Panc1 (cell line): ENCODE measurements around the gene RAP1GAP2. TPM values are rescaled to one million over a fixed set of nuclear protein-coding genes. Genes with fewer than 3 reads are reported as not detected.

Source experiments
- ATAC-seq: fragments of 200-7000 bp; cut with Tn5 transposase; 2 replicates; pipeline ENCODE4 v1.9.1; 2020; ENCODE audit warnings: mild to moderate bottlenecking, moderate library complexity
- BruUV-seq: library from RNA; stranded (reverse); fragments of 400-500 nt; replicated peaks from 2 replicates; lab custom pipeline; 2021; lab: Mats Ljungman, UMichigan
- CTCF ChIA-PET: fragments of 300-600 bp; sonication (Branson Sonifier 250); formaldehyde crosslinking; loops from one replicate; lab custom pipeline; 2022; ENCODE audit warnings: antibody characterized with exemption; lab: Charles Lee
- POLR2A ChIA-PET: fragments of 300-600 bp; sonication (Branson Sonifier 250); formaldehyde crosslinking; loops from one replicate; lab custom pipeline; 2022; ENCODE audit warnings: antibody characterized with exemption; lab: Charles Lee
- DNase-seq: peaks from one replicate; pipeline ENCODE4 v3.0.0-alpha.2; 2010; ENCODE audit warnings: low read depth, low spot score
- H3K27ac ChIP-seq: 2 replicates; pipeline ENCODE4 v1.5.1; 2011; ENCODE audit warnings: mild to moderate bottlenecking, low read length, inconsistent platforms
- H3K27me3 ChIP-seq: fragments of 200-500 bp; sonication (Bioruptor generic); 2 replicates; pipeline ENCODE4 v1.6.0; 2014; ENCODE audit warnings: low read length, inconsistent platforms; ENCODE audit not compliant: control insufficient read depth, insufficient read depth
- H3K36me3 ChIP-seq: fragments of 200-500 bp; sonication (Bioruptor generic); 2 replicates; pipeline ENCODE4 v1.5.1; 2014; ENCODE audit warnings: inconsistent platforms, mild to moderate bottlenecking, low read length, moderate library complexity; ENCODE audit not compliant: control insufficient read depth, insufficient read depth
- H3K4me1 ChIP-seq: 2 replicates; pipeline ENCODE4 v1.5.1; 2011; ENCODE audit warnings: inconsistent platforms, mild to moderate bottlenecking, low read length, moderate library complexity; ENCODE audit not compliant: control insufficient read depth, insufficient read depth
- H3K4me3 ChIP-seq, 2 experiments: 2 replicates each; pipeline ENCODE4 v1.5.1; 2011 to 2012; ENCODE audit warnings: low read depth in 2 of 2, low read length in 2 of 2, mild to moderate bottlenecking in 2 of 2, inconsistent platforms in 1 of 2, moderate library complexity in 1 of 2
- H3K9me3 ChIP-seq: fragments of 200-500 bp; sonication (Bioruptor generic); 2 replicates; pipeline ENCODE4 v1.5.1; 2014; ENCODE audit warnings: low read depth, mild to moderate bottlenecking, inconsistent platforms, low read length, moderate library complexity; ENCODE audit not compliant: control insufficient read depth, insufficient read depth
- POLR2AphosphoS5 ChIP-seq: IDR thresholded peaks from 2 replicates; pipeline ENCODE4 v1.6.1; 2012; ENCODE audit warnings: mild to moderate bottlenecking, low read depth, low read length, moderate library complexity
- REST ChIP-seq, 2 experiments: IDR thresholded peaks; 2 replicates each; pipeline ENCODE4 v1.6.1; 2011 to 2012; ENCODE audit warnings: low read depth in 2 of 2, control low read depth in 1 of 2, low read length in 1 of 2, mild to moderate bottlenecking in 1 of 2, moderate library complexity in 1 of 2; ENCODE audit not compliant: insufficient read depth in 1 of 2
- SIN3A ChIP-seq: IDR thresholded peaks from 2 replicates; pipeline ENCODE4 v1.6.1; 2012; ENCODE audit warnings: low read depth, mild to moderate bottlenecking, low read length, moderate library complexity, borderline replicate concordance; ENCODE audit not compliant: insufficient read depth
- TCF7L2 ChIP-seq: IDR thresholded peaks from 2 replicates; pipeline ENCODE4 v1.6.1; 2011; ENCODE audit warnings: mild to moderate bottlenecking, low read depth, low read length, inconsistent platforms
- in situ Hi-C: cut with HindIII; loops from 2 replicates; pipeline ENCODE4 v1.10.0; 2016; ENCODE audit warnings: low sequenced_read_pairs, low pct_unique_long_range_greater_than_20kb
- intact Hi-C: fragments of 100-400 bp; cut with micrococcal nuclease; formaldehyde crosslinking; loops from one replicate; pipeline ENCODE4 v1.10.0; 2022; ENCODE audit not compliant: unreplicated experiment
- total RNA-seq: library from RNA; stranded (reverse); gene quantifications from one replicate; pipeline ENCODE4 v1.2.1, GENCODE V29; 2021; ENCODE audit not compliant: unreplicated experiment
- TF ChIP-seq, protein P1 (sequence below): fragments of 450-650 bp; IDR thresholded peaks from 2 replicates; pipeline ENCODE4 v1.5.1; 2017; ENCODE audit warnings: mild to moderate bottlenecking

The RAP1GAP2 gene
- total RNA-seq, 1 experiment from 2014 or later, result 10.0 TPM

- TF ChIP-seq POLR2AphosphoS5, result no peak
- no peak for TF ChIP-seq REST (IDR thresholded peaks at IDR 0.05; ENCODE audit: insufficient read depth in 1 of 2, low read depth in 2 of 2, low read length in 1 of 2)
- TF ChIP-seq TCF7L2, result no peak
- Histone ChIP-seq H3K9me3 (no peaks in the 10 kb centered on the region), H3K27ac (no peak overlapping the region), H3K4me1 (no peaks in the 10 kb centered on the region), H3K4me3 (no peak overlapping the region), H3K36me3 (no peaks in the 10 kb centered on the region), H3K27me3 (no peaks in the 10 kb centered on the region)
- POLR2A ChIA-PET, result no interaction called here
- CTCF ChIA-PET, result no interaction called here
- intact Hi-C loops (no loop called here), in situ Hi-C loops (no loop called here)
- no peak for ATAC-seq
- DNase-seq, result no peak
- no TSS peak for BruUV-seq
Observed at GRCh38 chr17:2880050-2880449, 83.8 kb downstream of the RAP1GAP2 start.

- no peaks in the 10 kb centered on the region for H3K36me3 ChIP-seq
- BruUV-seq, result no TSS peak
- no peak overlapping the region for H3K27ac ChIP-seq
- no peaks in the 10 kb centered on the region for H3K9me3 ChIP-seq
- in situ Hi-C loops, result no loop called here
- H3K4me1 ChIP-seq, result no peaks in the 10 kb centered on the region
- ChIA-PET CTCF (no interaction called here), POLR2A (no interaction called here)
- TF ChIP-seq REST (IDR thresholded peaks at IDR 0.05; ENCODE audit: insufficient read depth in 1 of 2, low read depth in 2 of 2, low read length in 1 of 2) (no peak), POLR2AphosphoS5 (no peak), SIN3A (no peak), TCF7L2 (no peak)
- TF ChIP-seq, protein P1, sequence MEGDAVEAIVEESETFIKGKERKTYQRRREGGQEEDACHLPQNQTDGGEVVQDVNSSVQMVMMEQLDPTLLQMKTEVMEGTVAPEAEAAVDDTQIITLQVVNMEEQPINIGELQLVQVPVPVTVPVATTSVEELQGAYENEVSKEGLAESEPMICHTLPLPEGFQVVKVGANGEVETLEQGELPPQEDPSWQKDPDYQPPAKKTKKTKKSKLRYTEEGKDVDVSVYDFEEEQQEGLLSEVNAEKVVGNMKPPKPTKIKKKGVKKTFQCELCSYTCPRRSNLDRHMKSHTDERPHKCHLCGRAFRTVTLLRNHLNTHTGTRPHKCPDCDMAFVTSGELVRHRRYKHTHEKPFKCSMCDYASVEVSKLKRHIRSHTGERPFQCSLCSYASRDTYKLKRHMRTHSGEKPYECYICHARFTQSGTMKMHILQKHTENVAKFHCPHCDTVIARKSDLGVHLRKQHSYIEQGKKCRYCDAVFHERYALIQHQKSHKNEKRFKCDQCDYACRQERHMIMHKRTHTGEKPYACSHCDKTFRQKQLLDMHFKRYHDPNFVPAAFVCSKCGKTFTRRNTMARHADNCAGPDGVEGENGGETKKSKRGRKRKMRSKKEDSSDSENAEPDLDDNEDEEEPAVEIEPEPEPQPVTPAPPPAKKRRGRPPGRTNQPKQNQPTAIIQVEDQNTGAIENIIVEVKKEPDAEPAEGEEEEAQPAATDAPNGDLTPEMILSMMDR, result no peak
- DNase-seq, result no peak
- intact Hi-C loops, result no loop called here
- no peaks in the 10 kb centered on the region for H3K27me3 ChIP-seq
- no peak overlapping the region for H3K4me3 ChIP-seq
- ATAC-seq, result no peak
Observed at GRCh38 chr17:2881295-2881694, 85.1 kb downstream of the RAP1GAP2 start.
